LHCN-M2 (cell line): ENCODE data around the gene LRRC10B. TPM values are rescaled to one million over a fixed set of nuclear protein-coding genes. Genes with fewer than 3 reads are reported as not detected.

ENCODE experiments used
- DNase-seq: peaks from one replicate; pipeline ENCODE4 v3.0.0-alpha.2; 2012; ENCODE audit warnings: low read depth
- total RNA-seq: library from RNA; depleted of rRNA; stranded (reverse); fragments of >200 nt; gene quantifications from 2 replicates; pipeline ENCODE4 v1.2.3, GENCODE V29; 2014

The LRRC10B gene
- total RNA-seq, 1 experiment from 2014 or later, result not detected

- no peak for DNase-seq
Observed at GRCh38 chr11:61486779-61487178, 21.8 kb upstream of the LRRC10B start.

- DNase-seq, result no peak
Observed at GRCh38 chr11:61487342-61488025, 21.1 kb upstream of the LRRC10B start.

GRCh38 chr11:61488651-61489291, 19.8 kb upstream of the LRRC10B start:
- no peak for DNase-seq

GRCh38 chr11:61489833-61490721, 18.5 kb upstream of the LRRC10B start:
- no peak for DNase-seq

GRCh38 chr11:61491736-61492395, 16.7 kb upstream of the LRRC10B start:
- DNase-seq, result no peak

GRCh38 chr11:61494381-61494961, 14.1 kb upstream of the LRRC10B start:
- peak; percentile 26 for DNase-seq

- DNase-seq, result peak; percentile 46
Observed at GRCh38 chr11:61495801-61496601, 12.5 kb upstream of the LRRC10B start.

GRCh38 chr11:61496602-61497400, 11.7 kb upstream of the LRRC10B start:
- no peak for DNase-seq

GRCh38 chr11:61497473-61497872, 11.1 kb upstream of the LRRC10B start:
- DNase-seq, result no peak

- DNase-seq, result no peak
Observed at GRCh38 chr11:61497876-61498275, 10.7 kb upstream of the LRRC10B start.

- DNase-seq, result no peak
Observed at GRCh38 chr11:61498767-61499341, 9.7 kb upstream of the LRRC10B start.

- no peak for DNase-seq
Observed at GRCh38 chr11:61499816-61500491, 8.6 kb upstream of the LRRC10B start.

- no peak for DNase-seq
Observed at GRCh38 chr11:61502522-61502921, 6.0 kb upstream of the LRRC10B start.

GRCh38 chr11:61503135-61503770, 5.3 kb upstream of the LRRC10B start:
- no peak for DNase-seq

GRCh38 chr11:61505106-61505505, 3.4 kb upstream of the LRRC10B start:
- no peak for DNase-seq

- no peak for DNase-seq
Observed at GRCh38 chr11:61505640-61506155, 2.9 kb upstream of the LRRC10B start.

- no peak for DNase-seq
Observed at GRCh38 chr11:61507012-61507768, 1.4 kb upstream of the LRRC10B start.
